HTERT RPE-1 (cell line): ENCODE measurements around the gene GLRX3.

ENCODE experiments used
- in situ Hi-C: fragments of 300-500 bp; cut with MboI; formaldehyde crosslinking; loops from 4 replicates; pipeline ENCODE4 v1.14.3; 2020; ENCODE audit warnings: low sequenced_read_pairs

Gene GLRX3

DNA sequence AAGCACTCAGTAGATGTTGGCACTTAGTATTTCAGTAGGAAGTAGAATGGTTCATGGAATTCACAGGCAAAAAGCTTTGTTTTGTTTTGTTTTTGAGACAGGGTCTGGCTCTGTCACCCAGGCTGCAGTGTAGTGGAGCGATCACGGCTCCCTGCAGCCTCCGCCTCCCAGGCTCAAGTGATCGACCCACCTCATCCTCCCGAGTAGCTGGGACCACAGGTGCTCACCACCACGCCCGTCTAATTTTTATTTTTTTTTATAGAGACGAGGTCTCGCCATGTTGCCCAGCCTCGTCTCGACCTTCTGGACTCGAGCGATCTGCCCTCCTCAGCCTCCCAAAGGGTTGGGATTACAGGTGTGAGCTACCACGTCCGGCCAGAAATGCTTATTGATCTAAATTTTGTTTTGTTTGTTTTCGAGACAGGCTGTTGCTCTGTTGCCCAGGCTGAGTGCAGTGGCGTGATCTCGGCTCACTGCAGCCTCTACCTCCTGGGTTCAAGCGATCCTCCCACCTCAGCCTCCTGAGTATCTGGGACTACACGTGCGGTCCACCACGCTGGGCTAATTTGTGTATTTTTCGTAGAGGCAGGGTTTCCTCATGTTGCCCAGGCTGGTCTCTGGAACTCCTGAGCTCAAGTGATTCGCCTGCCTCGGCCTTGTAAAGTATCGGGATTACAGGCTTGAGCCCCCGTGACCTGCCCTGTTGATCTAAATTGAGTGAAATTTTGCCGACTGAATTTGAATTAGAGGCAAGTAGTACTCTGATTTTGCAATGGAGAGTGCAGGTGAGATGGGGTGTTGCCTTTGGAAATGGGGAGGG is 1.7 kb downstream of the GLRX3 start:
- in situ Hi-C loops, result no loop called here

DNA sequence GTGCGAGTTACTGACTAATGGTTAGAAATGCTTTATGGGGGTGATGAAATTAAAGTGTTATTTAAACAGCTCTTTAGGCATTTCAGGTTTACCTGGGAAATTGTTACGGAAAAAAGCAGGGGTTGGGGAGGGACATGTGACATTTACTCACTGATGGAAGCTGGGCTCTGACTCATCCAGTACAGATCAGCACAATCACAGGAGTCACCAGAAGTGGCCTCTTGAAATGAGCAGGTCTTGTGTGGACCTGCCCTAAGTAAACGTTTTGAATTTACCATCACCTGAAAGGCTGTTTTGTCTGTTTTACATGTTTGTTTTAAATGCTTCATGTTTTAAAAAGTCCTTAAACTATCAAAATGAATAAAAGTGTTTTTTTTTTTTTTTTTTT is 2.3 kb downstream of the GLRX3 start:
- in situ Hi-C loops, result no loop called here

DNA sequence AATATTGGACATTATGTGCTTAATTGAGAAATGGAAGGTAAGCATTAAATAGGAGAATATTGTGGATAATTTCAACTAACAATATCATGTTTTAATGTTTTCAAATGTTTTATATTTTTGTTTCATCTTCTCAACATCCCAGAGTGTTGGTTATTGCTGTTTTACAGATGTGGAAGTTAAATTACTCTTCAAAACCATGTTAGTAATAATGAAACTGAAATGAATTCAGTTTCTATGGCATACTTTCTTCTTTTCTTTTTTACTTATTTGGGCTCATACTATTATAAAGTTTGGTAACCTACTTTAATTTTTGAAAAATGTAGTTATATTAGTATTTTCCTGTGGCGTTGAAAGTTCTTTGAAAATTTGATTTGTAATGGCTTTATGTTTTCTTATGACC is 4.2 kb downstream of the GLRX3 start:
- in situ Hi-C loops, result no loop called here

DNA sequence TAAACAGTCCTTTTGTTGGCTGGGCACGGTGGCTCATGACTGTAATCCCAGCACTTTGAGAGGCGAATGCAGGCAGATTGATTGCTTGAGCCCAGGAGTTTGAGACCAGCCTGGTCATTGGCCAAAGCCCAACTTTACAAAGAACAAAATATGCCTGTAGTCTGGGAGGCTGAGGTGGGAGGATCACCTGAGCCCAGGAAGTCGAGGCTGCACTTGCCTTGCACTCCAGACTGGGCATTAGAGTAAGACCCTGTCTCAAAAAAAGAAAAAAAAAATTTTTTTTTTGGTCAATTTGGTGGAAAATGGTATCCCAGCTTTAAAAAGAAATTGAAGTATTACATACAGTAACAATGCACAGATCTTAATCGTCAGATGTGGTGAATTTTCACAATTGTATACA is 4.8 kb downstream of the GLRX3 start:
- in situ Hi-C loops, result no loop called here

DNA sequence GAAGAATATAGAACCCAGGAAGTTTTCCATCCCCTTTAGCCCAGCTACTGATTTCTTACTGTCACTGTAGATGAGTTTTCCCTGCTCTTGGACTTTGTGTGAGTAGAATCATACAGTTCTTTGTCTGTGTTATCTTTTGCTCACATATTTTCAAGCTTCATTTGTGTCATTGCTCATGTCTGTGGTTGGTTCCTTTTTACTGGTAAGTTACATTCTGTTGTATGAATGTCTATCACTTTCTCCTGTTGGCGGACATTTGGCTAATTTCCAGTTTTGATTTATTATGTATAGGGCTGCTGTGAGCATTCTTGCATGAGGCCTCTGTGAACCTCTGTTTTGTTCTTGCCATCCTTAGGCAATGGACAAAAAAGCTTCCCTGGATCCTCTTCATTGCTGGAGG is 5.3 kb downstream of the GLRX3 start:
- in situ Hi-C loops, result no loop called here

DNA sequence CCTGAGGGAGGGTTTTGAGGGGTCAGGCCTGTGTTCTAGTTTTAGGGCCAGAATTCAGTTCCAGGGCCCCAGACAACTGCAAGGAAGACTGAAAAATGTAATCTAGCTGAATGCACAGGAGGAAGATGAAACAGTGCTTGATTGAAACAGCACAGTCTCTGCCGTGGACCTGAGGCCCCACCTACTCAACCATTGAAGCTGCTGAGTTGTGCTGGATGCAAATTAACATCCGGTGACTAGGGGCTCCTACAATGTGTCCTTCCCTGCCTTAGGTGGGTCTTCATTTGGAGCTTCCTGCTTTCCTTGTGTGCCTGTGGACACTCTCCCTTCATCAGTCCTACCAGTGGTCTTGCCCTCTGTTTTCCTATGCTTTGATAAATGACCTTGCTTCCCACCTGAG is 5.7 kb downstream of the GLRX3 start:
- in situ Hi-C loops, result no loop called here

DNA sequence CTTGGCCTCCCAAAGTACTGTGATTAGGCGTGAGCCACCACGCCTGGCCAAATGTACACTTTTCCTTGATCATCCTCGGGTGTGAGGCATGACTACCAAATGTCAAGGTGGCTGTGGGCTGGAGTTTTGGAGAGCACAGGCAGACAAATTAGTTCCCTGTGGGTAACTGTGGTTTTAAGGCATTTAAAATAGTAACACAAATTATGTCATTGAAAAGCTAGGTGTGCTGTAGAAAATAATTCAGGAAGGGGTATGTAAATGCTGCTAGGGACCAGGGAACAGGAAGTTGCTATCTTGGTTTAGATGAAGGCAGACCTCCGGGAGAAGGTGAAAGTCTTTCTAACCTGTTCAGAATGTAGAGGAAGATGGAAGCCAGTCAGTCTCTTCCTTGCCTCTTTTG is 9.9 kb downstream of the GLRX3 start:
- in situ Hi-C loops, result no loop called here

DNA sequence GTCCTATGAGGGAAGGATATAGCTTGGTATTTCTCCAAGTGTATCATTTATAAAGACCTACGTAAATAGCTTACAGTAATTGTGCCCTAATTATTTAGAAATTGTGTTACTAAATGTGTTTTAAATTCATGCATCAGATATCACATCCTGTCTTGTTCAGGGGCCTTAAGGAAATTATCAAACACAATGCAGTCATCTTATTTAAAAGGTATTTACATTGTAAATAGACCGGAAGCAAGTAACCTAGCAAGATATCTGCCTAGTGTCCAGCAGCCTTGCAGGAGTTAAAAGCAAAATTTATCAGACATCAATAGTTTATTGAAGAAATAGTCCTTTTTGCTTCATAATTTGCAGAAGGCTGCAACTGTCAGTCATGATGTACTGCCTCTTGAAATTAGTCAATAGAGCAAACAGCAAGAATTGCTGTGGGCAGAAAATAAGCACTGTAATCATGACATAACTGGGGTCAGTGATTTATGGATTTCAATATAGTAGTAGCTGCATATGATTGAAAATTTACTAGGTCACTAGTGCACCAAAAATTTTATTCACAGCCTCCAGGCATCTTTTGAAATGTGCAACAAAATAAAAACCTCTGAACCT is 23.1 kb downstream of the GLRX3 start:
- in situ Hi-C loops, result no loop called here

DNA sequence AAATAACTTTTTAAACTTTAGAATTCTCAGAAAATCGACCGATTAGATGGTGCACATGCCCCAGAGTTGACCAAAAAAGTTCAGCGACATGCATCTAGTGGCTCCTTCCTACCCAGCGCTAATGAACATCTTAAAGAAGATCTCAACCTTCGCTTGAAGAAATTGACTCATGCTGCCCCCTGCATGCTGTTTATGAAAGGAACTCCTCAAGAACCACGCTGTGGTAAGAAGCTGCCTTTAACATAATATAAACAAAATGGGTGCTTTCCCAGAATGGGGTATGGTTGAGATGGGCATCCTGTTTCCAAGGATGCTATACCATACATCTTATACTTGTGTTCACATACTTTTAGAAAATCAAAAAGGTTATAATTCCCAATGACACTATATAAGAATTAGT is 24.6 kb downstream of the GLRX3 start:
- in situ Hi-C loops, result no loop called here

DNA sequence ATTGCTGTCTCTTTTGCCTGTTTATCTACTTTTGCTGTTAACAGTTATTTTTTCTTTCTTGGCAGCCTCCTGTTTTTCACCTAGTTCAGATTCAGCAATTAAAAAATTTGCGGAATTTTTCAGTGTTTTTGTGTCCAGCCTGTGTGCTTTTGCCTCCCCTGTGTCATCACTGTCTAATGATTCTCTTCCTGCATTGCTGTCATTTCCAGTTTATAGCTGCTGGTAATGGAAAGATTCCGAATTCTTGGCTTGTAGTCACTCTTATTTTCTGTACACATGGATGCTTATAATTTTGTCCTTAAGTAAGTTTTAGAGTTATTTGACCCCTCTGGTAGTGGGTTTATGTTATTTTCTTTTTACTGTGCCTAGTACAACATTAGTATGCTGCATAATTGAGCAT is 25.1 kb downstream of the GLRX3 start:
- in situ Hi-C loops, result no loop called here

DNA sequence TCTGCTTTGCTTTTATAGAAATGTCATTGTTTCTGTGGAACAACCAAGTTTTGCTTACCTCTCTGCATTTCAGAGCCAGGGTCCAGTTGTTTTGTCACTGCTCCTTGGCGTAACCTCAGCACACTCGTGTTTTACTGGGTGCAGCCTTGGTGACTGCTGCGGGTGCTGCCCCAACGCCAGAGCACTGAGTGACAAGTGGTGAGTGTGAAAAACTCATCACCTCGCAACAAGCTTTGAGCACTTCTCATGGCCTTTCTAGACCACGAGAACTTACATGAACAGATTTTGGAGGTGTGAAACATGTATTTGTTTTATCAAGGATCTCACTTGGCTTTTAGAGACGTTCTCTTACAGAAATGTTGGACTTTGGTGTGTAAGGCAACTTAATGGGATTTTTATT is 31.0 kb downstream of the GLRX3 start:
- in situ Hi-C loops, result no loop called here

DNA sequence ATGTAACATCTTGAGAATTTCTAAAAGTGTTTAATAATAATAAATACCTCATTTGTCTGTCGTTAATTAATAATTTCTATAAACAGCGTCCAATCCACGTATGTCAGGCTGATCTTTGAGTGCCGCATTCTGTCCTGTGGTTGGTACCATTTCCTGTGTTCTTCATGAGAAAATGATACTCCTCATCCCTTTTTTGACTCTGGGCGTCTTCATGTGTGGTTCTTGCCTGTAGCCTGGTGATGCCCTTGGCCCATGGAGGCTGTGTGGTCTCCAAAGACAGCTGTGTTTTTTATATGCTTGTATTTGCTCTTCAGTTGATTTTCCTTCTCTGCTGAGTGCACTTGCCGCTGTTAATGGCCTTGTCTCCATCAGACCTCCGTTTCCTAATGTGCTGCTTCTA is 31.5 kb downstream of the GLRX3 start:
- in situ Hi-C loops, result no loop called here

DNA sequence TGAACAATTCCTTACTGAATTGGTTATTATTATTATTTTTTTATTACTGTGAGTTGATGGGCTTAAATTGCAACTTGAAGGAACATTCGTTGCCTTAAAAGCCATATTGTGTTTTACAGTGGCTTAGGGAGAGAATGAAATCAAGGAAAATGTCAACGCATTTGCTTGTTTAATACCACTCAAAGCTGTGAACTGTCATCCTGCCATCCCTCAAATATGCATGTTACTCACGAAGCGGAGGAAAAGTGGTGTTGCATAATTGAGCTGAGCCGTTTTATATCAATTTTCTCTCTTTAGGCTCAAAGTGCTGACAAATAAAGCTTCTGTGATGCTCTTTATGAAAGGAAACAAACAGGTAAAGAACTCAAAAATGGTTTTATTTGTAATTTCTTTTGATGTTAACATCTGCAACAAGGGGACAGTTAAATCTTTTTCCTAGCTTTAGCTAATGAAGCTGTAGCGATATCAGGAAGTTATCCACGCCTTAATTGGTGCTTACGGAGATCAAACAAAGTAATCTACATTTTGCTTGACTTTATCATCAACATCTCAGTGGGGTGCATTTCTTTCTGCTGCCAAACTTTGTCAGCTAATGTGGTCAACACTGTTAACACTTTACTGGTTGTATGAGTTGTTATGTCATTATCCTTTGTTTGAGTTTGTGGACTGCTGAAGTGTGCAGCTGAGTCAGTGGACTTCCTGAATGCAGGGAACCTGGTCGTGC is 33.1 kb downstream of the GLRX3 start:
- in situ Hi-C loops, result no loop called here

DNA sequence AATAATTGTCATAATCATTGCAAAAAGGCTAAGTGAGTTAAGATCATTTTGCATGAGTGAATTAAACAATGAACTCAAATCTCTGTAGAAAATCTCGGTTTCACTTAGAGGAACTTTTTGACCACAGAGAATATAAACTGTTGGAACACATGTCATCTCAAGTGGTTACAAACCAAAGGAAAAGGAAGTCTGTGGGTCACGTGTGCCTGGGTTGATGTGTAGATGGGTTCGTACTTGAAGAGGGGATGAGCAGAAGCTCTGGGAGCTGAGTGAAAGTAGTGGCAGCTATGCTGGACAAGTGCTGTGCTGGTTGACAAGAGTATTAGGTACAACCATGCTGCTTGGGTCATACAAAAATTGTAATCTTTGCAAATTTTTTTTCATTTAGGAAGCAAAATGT is 35.0 kb downstream of the GLRX3 start:
- in situ Hi-C loops, result no loop called here

DNA sequence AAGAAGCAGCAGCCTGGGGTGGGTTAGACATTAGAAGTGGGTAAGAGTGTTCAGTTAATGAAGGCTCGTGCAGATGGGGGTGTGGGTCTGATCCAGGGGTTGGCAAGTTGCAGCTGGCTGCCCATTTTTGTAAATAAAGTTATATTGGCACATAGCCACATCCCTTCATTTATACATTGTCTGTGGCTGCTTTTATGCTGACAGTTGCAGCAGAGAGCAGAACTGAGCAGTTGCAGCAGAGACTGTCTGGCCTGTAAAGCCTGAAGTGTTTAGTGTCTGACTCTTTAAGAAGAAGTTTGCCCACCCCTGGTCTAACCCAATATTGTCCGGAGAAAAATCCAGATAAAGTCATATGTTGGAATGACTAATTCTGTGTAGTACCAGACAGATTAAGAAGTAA is 38.1 kb downstream of the GLRX3 start:
- in situ Hi-C loops, result no loop called here

DNA sequence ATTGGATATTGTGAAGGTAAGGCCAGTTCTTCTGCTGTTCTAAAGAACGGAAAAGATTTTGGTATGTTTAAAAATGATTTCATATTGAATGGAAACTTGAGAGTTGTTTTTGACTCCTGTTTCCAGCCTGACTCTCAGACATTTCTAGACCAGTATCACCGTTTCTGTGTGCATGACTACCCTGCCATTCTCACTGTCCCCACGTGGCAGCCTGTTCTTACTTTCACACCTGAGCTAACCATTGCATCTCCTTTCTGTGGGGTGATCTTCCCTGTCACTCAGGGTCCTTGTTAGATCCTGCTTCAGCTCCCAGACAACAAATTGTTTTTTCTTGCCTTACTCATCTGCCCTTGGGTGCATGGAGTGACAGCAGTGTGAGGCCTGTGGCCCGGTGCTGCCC is 38.9 kb downstream of the GLRX3 start:
- in situ Hi-C loops, result no loop called here

DNA sequence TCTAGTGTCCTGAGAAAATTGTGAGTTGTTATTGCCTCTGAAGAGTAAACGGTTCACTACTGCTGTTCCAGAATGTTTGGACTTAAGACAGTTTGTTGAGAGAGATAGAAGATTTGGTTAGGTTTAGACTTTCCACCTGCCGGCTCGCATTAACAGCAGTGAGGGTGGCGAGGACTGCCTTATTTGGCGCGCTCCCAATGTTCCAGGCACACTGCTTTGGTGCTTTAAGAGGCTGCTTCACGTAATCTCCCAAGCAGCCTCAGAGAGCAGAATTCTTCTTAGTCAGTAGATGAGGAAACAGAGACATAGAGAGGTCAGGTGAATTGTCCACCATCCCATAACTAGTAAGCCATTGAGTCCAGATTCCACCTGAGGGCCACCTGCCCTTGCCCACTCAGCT is 41.1 kb downstream of the GLRX3 start:
- in situ Hi-C loops, result no loop called here

DNA sequence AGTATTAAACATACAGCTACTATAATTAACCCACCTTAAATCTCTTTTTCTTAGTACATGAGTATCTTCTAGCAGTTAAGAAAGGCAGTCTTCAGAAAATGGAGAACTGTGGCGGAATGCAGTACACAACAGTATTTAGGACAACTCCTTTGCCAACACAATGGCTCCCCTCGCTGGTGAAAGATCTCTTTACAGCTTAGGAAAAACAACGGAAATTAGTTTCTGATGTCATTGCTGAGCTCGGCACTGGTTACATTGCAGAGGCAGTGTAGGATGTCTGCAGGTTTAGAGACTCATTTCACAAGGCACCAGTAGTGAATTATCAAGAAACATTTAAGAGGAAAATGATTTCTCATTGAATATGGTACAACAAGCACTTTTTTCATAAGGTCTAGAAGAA is 43.4 kb downstream of the GLRX3 start:
- in situ Hi-C loops, result no loop called here

DNA sequence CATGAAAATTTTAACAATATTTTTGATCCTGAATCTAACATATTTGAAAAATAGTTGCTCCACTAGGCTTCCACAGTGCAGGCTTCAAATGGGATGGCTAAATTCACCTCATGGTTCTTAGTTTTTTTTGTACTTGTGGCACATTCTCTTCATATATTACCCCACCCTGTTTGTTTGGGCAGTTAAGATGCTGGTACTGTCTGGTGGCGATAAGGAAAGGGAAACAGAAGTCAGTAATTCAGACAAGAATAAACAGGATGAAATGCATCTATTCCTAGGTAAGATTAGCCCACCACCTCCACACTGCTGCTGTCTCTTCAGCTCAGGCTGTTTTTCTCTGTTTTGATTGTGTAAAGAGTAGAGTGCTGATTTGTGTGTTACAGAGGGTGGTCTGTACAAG is 44.2 kb downstream of the GLRX3 start:
- in situ Hi-C loops, result no loop called here

DNA sequence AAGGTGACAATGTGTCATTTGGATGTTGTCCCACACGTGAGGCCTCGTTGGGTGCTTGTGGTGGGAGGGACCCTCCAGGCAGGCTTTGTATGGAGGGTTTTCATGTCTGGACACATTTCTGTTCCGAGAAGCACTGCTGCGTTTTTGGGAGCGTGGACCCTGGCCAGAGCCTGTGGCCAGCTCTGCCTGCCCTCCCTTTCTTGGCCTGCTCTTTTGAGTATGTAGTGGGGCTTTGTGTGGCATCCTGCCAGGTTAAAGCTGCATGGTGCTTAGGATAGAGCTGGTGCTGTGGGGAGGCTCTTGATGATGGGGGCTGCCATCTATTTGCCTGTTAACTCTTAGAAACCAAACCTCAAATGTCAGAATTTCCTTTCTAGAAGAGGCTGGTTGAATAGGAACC is 45.7 kb downstream of the GLRX3 start:
- in situ Hi-C loops, result no loop called here

DNA sequence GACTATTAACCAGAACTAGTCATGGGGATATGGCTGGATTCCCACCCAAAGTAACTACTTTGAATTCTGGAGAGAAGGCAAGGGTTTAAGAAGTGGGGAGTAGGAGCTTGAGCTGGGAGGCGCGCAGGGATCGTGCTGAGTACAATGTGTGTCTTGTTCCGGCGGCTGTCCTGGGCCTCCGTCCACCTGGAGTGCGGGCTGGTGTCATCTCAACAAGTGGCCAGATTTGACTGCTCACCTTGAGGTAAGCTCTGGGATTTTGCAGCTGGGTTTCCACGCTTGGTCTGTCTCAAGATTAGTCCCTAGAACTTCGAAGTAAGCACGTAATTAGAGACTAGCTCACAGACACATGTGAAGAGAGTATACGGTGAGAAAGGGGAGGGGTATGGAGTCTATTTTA is 49.4 kb downstream of the GLRX3 start:
- in situ Hi-C loops, result no loop called here
